AG09309 (cell line): ENCODE measurements around the gene PID1.
A peak's percentile ranks its signal among the peaks of the same experiment; 100 is the strongest.

ENCODE experiments used
- DNase-seq: peaks from one replicate; pipeline ENCODE4 v3.0.0-alpha.2; 2010; ENCODE audit warnings: low read depth
- H3K4me3 ChIP-seq: 2 replicates; pipeline ENCODE4 v1.5.1; 2011; ENCODE audit warnings: mild to moderate bottlenecking, low read depth, low read length, moderate library complexity; ENCODE audit not compliant: control insufficient read depth
- TF ChIP-seq, protein P1 (sequence below): IDR thresholded peaks from 2 replicates; pipeline ENCODE4 v1.5.1; 2011; ENCODE audit warnings: mild to moderate bottlenecking, low read depth, low read length, inconsistent platforms; ENCODE audit not compliant: insufficient read depth, control insufficient read depth; ENCODE audit errors: missing control alignments

PID1 gene

DNA sequence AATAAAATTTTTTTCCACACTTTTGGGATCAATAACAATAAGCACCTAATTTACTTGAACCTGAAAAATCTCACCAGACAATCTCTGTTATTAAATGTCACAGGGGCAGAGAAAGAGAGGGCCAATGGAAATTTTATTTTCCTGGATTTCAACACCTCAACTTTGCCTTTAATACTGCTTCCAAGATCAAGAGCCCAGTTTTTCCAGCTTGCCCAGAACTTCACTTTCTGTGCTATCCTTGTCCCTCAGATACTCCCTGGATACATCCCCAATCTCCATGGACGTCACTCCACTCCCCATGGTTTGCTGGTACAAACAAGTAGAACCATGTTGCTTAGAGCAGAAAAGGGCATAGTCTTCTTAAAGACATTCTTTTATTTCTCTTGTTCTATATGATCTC is 29.3 kb upstream of the PID1 start:
- TF ChIP-seq, protein P1, sequence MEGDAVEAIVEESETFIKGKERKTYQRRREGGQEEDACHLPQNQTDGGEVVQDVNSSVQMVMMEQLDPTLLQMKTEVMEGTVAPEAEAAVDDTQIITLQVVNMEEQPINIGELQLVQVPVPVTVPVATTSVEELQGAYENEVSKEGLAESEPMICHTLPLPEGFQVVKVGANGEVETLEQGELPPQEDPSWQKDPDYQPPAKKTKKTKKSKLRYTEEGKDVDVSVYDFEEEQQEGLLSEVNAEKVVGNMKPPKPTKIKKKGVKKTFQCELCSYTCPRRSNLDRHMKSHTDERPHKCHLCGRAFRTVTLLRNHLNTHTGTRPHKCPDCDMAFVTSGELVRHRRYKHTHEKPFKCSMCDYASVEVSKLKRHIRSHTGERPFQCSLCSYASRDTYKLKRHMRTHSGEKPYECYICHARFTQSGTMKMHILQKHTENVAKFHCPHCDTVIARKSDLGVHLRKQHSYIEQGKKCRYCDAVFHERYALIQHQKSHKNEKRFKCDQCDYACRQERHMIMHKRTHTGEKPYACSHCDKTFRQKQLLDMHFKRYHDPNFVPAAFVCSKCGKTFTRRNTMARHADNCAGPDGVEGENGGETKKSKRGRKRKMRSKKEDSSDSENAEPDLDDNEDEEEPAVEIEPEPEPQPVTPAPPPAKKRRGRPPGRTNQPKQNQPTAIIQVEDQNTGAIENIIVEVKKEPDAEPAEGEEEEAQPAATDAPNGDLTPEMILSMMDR = no peak

DNA sequence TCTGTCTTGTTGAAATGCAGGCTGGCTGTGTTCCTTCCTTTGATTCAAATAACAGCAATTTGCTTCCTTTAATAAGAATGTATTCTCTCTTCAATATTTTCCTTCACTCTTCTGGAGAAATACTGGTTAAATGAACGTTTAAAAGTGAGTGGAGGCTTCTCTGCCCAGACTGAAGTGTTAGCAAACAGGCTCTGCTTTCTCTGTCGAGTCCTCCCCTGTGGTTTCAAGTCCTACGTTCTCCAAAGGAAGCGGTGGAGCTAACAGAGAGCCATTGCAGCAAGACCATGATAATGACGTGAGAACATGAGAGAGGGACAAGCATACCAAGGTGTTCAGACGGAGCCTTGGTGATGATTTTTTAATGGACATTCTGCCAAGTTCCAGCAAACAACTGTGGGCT is 26.2 kb upstream of the PID1 start:
- DNase-seq = no peak
- TF ChIP-seq, protein P1 = no peak
- no peak overlapping the region for H3K4me3 ChIP-seq

More for the DNA sequence above, 29.3 kb upstream of the PID1 start:
- no peak overlapping the region for H3K4me3 ChIP-seq
- no peak for DNase-seq

DNA sequence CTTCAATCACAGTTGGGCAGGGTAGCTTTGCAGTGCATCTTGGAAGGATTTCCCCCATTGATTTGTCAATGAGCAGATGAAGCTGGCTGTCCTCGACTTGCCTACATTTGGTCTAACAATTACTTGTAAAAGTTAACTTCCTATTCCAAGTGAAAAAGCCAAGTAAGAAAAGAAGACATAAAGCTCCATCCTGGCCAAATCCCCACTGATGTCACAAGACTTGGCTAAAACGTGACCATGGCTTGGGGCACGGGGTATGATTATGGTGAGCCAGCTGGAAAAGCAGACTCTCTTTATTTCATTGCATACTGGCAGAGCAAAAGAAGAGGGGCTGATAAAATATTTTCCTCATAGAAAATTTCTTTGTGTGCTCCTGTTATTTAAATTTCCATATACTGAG is 25.4 kb upstream of the PID1 start:
- no peak for DNase-seq
- H3K4me3 ChIP-seq = no peak overlapping the region
- TF ChIP-seq, protein P1 = no peak

DNA sequence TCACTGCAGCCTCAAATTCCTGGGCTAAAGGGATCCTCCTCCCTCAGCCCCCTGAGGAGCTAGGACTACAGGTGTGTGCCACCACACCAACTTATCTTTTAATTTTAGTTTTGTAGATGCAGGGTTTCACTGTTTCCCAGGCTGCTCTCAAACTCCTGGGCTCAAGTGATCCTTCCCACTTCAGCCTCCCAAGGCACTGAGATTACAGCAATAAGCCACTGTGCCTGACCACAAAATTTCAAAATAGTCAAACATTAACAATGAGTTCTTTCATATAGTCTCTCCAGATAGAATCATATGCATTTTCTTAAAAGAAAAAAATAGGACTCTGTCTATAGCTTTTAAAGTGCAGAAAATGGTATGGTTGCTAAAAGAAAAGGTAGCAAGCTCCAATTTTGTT is 24.9 kb upstream of the PID1 start:
- no peak overlapping the region for H3K4me3 ChIP-seq
- no peak for DNase-seq
- TF ChIP-seq, protein P1 = no peak

DNA sequence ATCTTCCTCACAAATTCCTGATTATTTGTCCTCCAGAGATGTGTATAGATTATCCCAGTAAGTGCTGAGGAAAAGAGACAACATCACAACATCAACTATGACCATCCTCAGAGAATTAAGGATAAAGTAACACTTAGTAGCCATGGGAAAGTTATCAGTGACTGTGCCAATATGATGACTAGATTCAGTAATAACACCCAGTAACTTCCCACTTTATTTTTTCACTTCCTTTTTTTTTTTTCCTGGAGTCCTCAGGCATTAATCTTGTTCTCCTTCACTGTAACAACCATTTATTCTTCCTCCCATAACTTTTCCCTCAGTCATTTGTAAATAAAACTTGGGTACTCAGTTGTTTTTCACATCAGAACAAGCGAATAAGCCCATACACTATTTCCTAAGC is 16.7 kb upstream of the PID1 start:
- TF ChIP-seq, protein P1 = no peak
- DNase-seq = no peak
- no peak overlapping the region for H3K4me3 ChIP-seq

DNA sequence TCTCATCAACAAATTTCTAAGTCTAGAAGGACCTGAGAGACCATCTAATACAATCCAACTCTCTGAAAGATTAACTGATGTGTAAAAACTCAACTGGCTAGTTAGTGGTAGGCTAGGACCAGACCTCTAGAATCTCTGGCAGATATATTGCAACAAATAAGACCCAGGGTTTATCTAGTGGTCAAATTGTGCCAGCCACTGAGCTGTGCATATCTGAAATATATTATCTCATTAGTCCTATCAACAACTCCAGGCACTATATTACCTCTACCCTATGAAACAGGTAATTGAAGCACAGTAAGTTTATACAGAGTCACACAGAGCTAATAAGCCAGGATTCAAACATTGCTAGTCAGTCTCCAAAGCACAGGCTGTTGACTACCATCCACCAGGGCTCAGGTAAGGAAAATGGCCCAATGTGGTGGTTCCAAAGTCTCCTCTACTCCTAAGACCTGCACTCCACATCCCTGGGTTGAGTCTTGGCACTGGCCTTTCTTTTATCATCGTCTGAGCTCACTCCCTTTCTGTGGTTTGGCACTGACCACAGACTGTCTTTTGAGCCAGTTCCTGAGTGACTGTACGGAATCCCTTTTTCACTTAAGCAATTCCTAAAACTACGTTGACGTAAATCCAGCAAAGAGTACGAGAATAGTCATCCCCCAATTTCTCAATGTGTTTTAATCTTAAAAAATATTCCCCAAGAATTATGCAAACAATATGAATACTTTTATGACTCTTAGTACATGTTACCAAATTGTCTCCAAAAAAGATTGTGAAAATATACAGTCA is 11.9 kb upstream of the PID1 start:
- DNase-seq = peak; percentile 64
- TF ChIP-seq, protein P1 = no peak
- no peak overlapping the region for H3K4me3 ChIP-seq
